Measurements from ENCODE around the gene BTBD2.

BTBD2 gene

GRCh38 chr19:1941146-1942077 is 74.1 kb downstream of the BTBD2 start, which contains the start of gene CSNK1G2:
Gene CSNK1G2 (plus strand): TSS chr19:1941172. CDS start chr19:1969773, 28,601 bp downstream.
- no peak for DNase-seq (ENCODE audit: low spot score)

- DNase-seq (ENCODE audit: low spot score) = no peak
Measured at GRCh38 chr19:1938071-1938470, 77.4 kb downstream of the BTBD2 start.

- DNase-seq (ENCODE audit: low spot score) = no peak
Measured at GRCh38 chr19:1936916-1937610, 78.5 kb downstream of the BTBD2 start.

- no peak for DNase-seq (ENCODE audit: low spot score)
Measured at GRCh38 chr19:1936430-1936829, 79.1 kb downstream of the BTBD2 start.

- no peak for DNase-seq (ENCODE audit: low spot score)
Measured at GRCh38 chr19:1935484-1936208, 79.9 kb downstream of the BTBD2 start.
